GM06990 (cell line): ENCODE measurements around the gene SLC35B2.

Experiments
- DNase-seq: peaks from one replicate; pipeline ENCODE4 v3.0.0-alpha.2; 2011; ENCODE audit not compliant: insufficient read length; ENCODE audit errors: extremely low read depth
- H3K27me3 ChIP-seq: replicated peaks from 2 replicates; pipeline ENCODE4 v1.6.0; 2011; ENCODE audit warnings: low read length; ENCODE audit not compliant: control insufficient read depth, insufficient read depth
- H3K36me3 ChIP-seq: 2 replicates; pipeline ENCODE4 v1.5.1; 2011; ENCODE audit warnings: low read length; ENCODE audit not compliant: control insufficient read depth, insufficient read depth
- H3K4me3 ChIP-seq: replicated peaks from 2 replicates; pipeline ENCODE4 v1.5.1; 2011; ENCODE audit warnings: low read depth, mild to moderate bottlenecking, control low read depth, low read length
- CTCF ChIP-seq: IDR thresholded peaks from 2 replicates; pipeline ENCODE4 v1.5.1; 2011; ENCODE audit warnings: low read length, control low read depth, mild to moderate bottlenecking, inconsistent platforms; ENCODE audit not compliant: insufficient read depth, poor library complexity, severe bottlenecking

The SLC35B2 gene

GRCh38 chr6:44260011-44260410, 2.7 kb upstream of the SLC35B2 start:
- no peak for TF ChIP-seq CTCF
- no peak for DNase-seq
- Histone ChIP-seq H3K36me3 (peaks cover 30% of the 10 kb centered on the region), H3K27me3 (no peaks in the 10 kb centered on the region), H3K4me3 (peak overlapping the region; percentile 26)

GRCh38 chr6:44258921-44259320, 1.6 kb upstream of the SLC35B2 start:
- no peak for DNase-seq
- TF ChIP-seq CTCF = no peak
- peaks cover 41% of the 10 kb centered on the region for H3K36me3 ChIP-seq

GRCh38 chr6:44258325-44258863, 1.1 kb upstream of the SLC35B2 start:
- Histone ChIP-seq H3K4me3 (no peak overlapping the region), H3K36me3 (peaks cover 43% of the 10 kb centered on the region), H3K27me3 (no peaks in the 10 kb centered on the region)
- TF ChIP-seq CTCF = no peak
- no peak for DNase-seq

More at GRCh38 chr6:44258921-44259320, 1.6 kb upstream of the SLC35B2 start:
- Histone ChIP-seq H3K4me3 (peak overlapping the region; percentile 9; the same call in 1 of the 2 replicates), H3K27me3 (no peaks in the 10 kb centered on the region)

GRCh38 chr6:44257753-44258324, 511 bp upstream of the SLC35B2 start:
- no peak for DNase-seq
- Histone ChIP-seq H3K36me3 (peaks cover 49% of the 10 kb centered on the region), H3K27me3 (no peaks in the 10 kb centered on the region), H3K4me3 (peak overlapping the region; percentile 46)
- peak; percentile 33 for TF ChIP-seq CTCF

- TF ChIP-seq CTCF = no peak
- Histone ChIP-seq H3K27me3 (no peaks in the 10 kb centered on the region), H3K4me3 (peak overlapping the region; percentile 80), H3K36me3 (peaks cover 47% of the 10 kb centered on the region)
- DNase-seq = no peak
Measured at GRCh38 chr6:44256775-44257024, 628 bp downstream of the SLC35B2 start.
